ENCODE data around the gene CAV3. TPM values are rescaled to one million over a fixed set of nuclear protein-coding genes. Genes with fewer than 3 reads are reported as not detected.

CAV3 gene
- total RNA-seq, 1 donor from 2014 or later: not detected

GRCh38 chr3:8780279-8780678 is 46.7 kb downstream of the CAV3 start:
- Histone ChIP-seq H3K36me3 (ENCODE audit: control insufficient read depth, insufficient read depth, low read length) (no peaks in the 10 kb centered on the region), H3K27me3 (ENCODE audit: control insufficient read depth, insufficient read depth, low read length) (no peaks in the 10 kb centered on the region), H3K4me3 (ENCODE audit: low read depth, low read length) (no peak overlapping the region)
- TF ChIP-seq CTCF (IDR thresholded peaks at IDR 0.05; ENCODE audit: insufficient read depth, low read length, poor library complexity, severe bottlenecking): no peak
- DNase-seq (ENCODE audit: low read depth): no peak

- DNase-seq (ENCODE audit: low read depth): no peak
- Histone ChIP-seq H3K36me3 (ENCODE audit: control insufficient read depth, insufficient read depth, low read length) (no peaks in the 10 kb centered on the region), H3K4me3 (ENCODE audit: low read depth, low read length) (no peak overlapping the region), H3K27me3 (ENCODE audit: control insufficient read depth, insufficient read depth, low read length) (no peaks in the 10 kb centered on the region)
- TF ChIP-seq CTCF (IDR thresholded peaks at IDR 0.05; ENCODE audit: insufficient read depth, low read length, poor library complexity, severe bottlenecking): no peak
These were observed 51.3 kb downstream of the CAV3 start for GRCh38 chr3:8784676-8785435.

- no peaks in the 10 kb centered on the region for H3K27me3 ChIP-seq (ENCODE audit: control insufficient read depth, insufficient read depth, low read length)
- H3K36me3 ChIP-seq (ENCODE audit: control insufficient read depth, insufficient read depth, low read length): no peaks in the 10 kb centered on the region
- no peak overlapping the region for H3K4me3 ChIP-seq (ENCODE audit: low read depth, low read length)
- no peak for DNase-seq (ENCODE audit: low read depth)
- no peak for TF ChIP-seq CTCF (IDR thresholded peaks at IDR 0.05; ENCODE audit: insufficient read depth, low read length, poor library complexity, severe bottlenecking)
These were observed 56.9 kb downstream of the CAV3 start for GRCh38 chr3:8790529-8790928.

- Histone ChIP-seq H3K27me3 (ENCODE audit: control insufficient read depth, insufficient read depth, low read length) (no peaks in the 10 kb centered on the region), H3K4me3 (ENCODE audit: low read depth, low read length) (no peak overlapping the region), H3K36me3 (ENCODE audit: control insufficient read depth, insufficient read depth, low read length) (no peaks in the 10 kb centered on the region)
- no peak for TF ChIP-seq CTCF (IDR thresholded peaks at IDR 0.05; ENCODE audit: insufficient read depth, low read length, poor library complexity, severe bottlenecking)
- peak; percentile 73 for DNase-seq (ENCODE audit: low read depth)
These were observed 59.6 kb downstream of the CAV3 start for GRCh38 chr3:8793242-8793641.

GRCh38 chr3:8794247-8794646 is 60.6 kb downstream of the CAV3 start:
- no peaks in the 10 kb centered on the region for H3K36me3 ChIP-seq (ENCODE audit: control insufficient read depth, insufficient read depth, low read length)
- no peak for DNase-seq (ENCODE audit: low read depth)
- TF ChIP-seq CTCF (IDR thresholded peaks at IDR 0.05; ENCODE audit: insufficient read depth, low read length, poor library complexity, severe bottlenecking): no peak

More at GRCh38 chr3:8794247-8794646, 60.6 kb downstream of the CAV3 start:
- Histone ChIP-seq H3K4me3 (ENCODE audit: low read depth, low read length) (no peak overlapping the region), H3K27me3 (ENCODE audit: control insufficient read depth, insufficient read depth, low read length) (no peaks in the 10 kb centered on the region)

Other genes with a start within 250 kb of the CAV3 start
- gene LMCD1, start 232.0 kb upstream of the CAV3 start, total RNA-seq: 221 and 264 TPM in 2 replicates
- gene SSUH2, start 89.0 kb upstream of the CAV3 start, total RNA-seq: not detected in 2 replicates
- gene OXTR, start 35.8 kb downstream of the CAV3 start, total RNA-seq: 2.0 and 2.1 TPM in 2 replicates
- 6.2 and 7.6 TPM in 2 replicates for gene RAD18, start 229.7 kb downstream of the CAV3 start, total RNA-seq